B cell (primary cell): ENCODE results near the gene XPA. TPM values are rescaled to one million over a fixed set of nuclear protein-coding genes. Genes with fewer than 3 reads are reported as not detected.

Experiments used
- ATAC-seq: fragments of 200-7000 bp; cut with Tn5 transposase; one replicate; pipeline ENCODE4 v1.10.0; 2021; ENCODE audit warnings: low read depth, mild to moderate bottlenecking, moderate number of reproducible peaks, moderate library complexity
- CTCF ChIA-PET: fragments of 350-600 bp; sonication (Branson Sonifier 250); formaldehyde crosslinking; loops from one replicate; lab custom pipeline; 2021; ENCODE audit warnings: antibody characterized with exemption, inconsistent platforms; lab: Charles Lee
- POLR2A ChIA-PET: fragments of 350-600 bp; sonication (Branson Sonifier 250); formaldehyde crosslinking; loops from one replicate; lab custom pipeline; 2021; ENCODE audit warnings: antibody characterized with exemption; lab: Charles Lee
- DNase-seq: peaks from one replicate; pipeline ENCODE4 v3.0.0; 2013
- H2AFZ ChIP-seq: 2 replicates; pipeline ENCODE4 v1.6.1; 2012; ENCODE audit warnings: mild to moderate bottlenecking, low read depth, low read length; ENCODE audit not compliant: insufficient read depth, poor library complexity, severe bottlenecking
- H3K27ac ChIP-seq, 2 donors: 1 replicate in 1 of 2; 2 replicates in 1 of 2; pipeline ENCODE4 v1.5.1; 2012 to 2013; ENCODE audit warnings: low read length in 2 of 2, mild to moderate bottlenecking in 2 of 2, moderate library complexity in 1 of 2
- H3K27me3 ChIP-seq, 4 experiments: fragments of 200-600 bp in 1 of 4; sonication (generic) in 1 of 4; replicated peaks in 1 of 4; 1 replicate in 2 of 4; 2 replicates in 2 of 4; pipeline versions ENCODE4 v1.6.1 to v1.7.0; 2013 to 2016; ENCODE audit warnings: low read length in 3 of 4, mild to moderate bottlenecking in 2 of 4, mixed read lengths in 1 of 4, moderate library complexity in 1 of 4; ENCODE audit not compliant: insufficient read depth in 4 of 4, control insufficient read depth in 3 of 4; ENCODE audit errors: control extremely low read depth in 1 of 4
- H3K36me3 ChIP-seq, 2 experiments: replicated peaks in 1 of 2; 1 replicate in 1 of 2; 2 replicates in 1 of 2; pipeline versions ENCODE4 v1.6.1 to v1.7.1; 2013; ENCODE audit warnings: low read length in 1 of 2; ENCODE audit not compliant: insufficient read depth in 2 of 2, control insufficient read depth in 1 of 2; ENCODE audit errors: control extremely low read depth in 1 of 2, extremely low read depth in 1 of 2
- H3K4me1 ChIP-seq, 2 donors: fragments of 200-600 bp in 1 of 2; sonication (generic) in 1 of 2; 1 replicate in 1 of 2; 2 replicates in 1 of 2; pipeline versions ENCODE4 v1.5.1 to v1.6.1; 2013 to 2017; ENCODE audit warnings: low read length in 2 of 2; ENCODE audit not compliant: control insufficient read depth in 2 of 2, insufficient read depth in 2 of 2
- H3K4me2 ChIP-seq: replicated peaks from 2 replicates; pipeline ENCODE3; 2012; ENCODE audit warnings: mild to moderate bottlenecking, low read depth, low read length; ENCODE audit not compliant: poor library complexity, severe bottlenecking
- H3K4me3 ChIP-seq, 5 experiments: fragments of 200-600 bp in 1 of 5; sonication (generic) in 1 of 5; 1 replicate in 3 of 5; 2 replicates in 2 of 5; pipeline versions ENCODE4 v1.5.1 to v1.7.0; 2011 to 2016; ENCODE audit warnings: low read length in 4 of 5, mild to moderate bottlenecking in 4 of 5, low read depth in 2 of 5, control low read depth in 1 of 5, moderate library complexity in 1 of 5; ENCODE audit not compliant: insufficient read depth in 1 of 5; ENCODE audit errors: control extremely low read depth in 1 of 5, extremely low read depth in 1 of 5
- H3K79me2 ChIP-seq: fragments of 200-600 bp; sonication (generic); one replicate; pipeline ENCODE4 v1.6.0; 2016; ENCODE audit warnings: low read length; ENCODE audit not compliant: control insufficient read depth, insufficient read depth
- H3K9ac ChIP-seq: fragments of 200-600 bp; sonication (generic); 2 replicates; pipeline ENCODE4 v1.6.1; 2017; ENCODE audit warnings: mild to moderate bottlenecking, low read length, moderate library complexity
- H3K9me3 ChIP-seq, 3 donors: one replicate each; pipeline versions ENCODE4 v1.6.1 to v1.7.1; 2013; ENCODE audit warnings: low read length in 2 of 3; ENCODE audit not compliant: control insufficient read depth in 2 of 3, insufficient read depth in 1 of 3; ENCODE audit errors: control extremely low read depth in 1 of 3
- H4K20me1 ChIP-seq: 2 replicates; pipeline ENCODE4 v1.6.0; 2012; ENCODE audit warnings: mild to moderate bottlenecking, low read length; ENCODE audit not compliant: insufficient read depth, control insufficient read depth, poor library complexity, severe bottlenecking
- H3K27ac Mint-ChIP-seq: one replicate; pipeline ENCODE4 v1.8.0; 2021; ENCODE audit warnings: mixed read lengths
- H3K27me3 Mint-ChIP-seq: one replicate; pipeline ENCODE4 v1.8.0; 2021; ENCODE audit warnings: mixed read lengths
- H3K4me1 Mint-ChIP-seq: one replicate; pipeline ENCODE4 v1.8.0; 2021; ENCODE audit warnings: mixed read lengths
- H3K4me3 Mint-ChIP-seq: one replicate; pipeline ENCODE4 v1.8.0; 2021; ENCODE audit warnings: mixed read lengths
- H3K9me3 Mint-ChIP-seq: one replicate; pipeline ENCODE4 v1.8.0; 2022; ENCODE audit warnings: mixed read lengths; ENCODE audit not compliant: insufficient read depth
- CTCF ChIP-seq: fragments of 200-600 bp; IDR thresholded peaks from one replicate; pipeline ENCODE4 v1.8.0; 2022; ENCODE audit warnings: antibody characterized with exemption, mild to moderate bottlenecking
- EZH2 ChIP-seq: IDR thresholded peaks from 2 replicates; pipeline ENCODE4 v1.6.1; 2012; ENCODE audit warnings: borderline replicate concordance, low read depth, mild to moderate bottlenecking, moderate library complexity, low read length; ENCODE audit not compliant: insufficient read depth, poor library complexity, severe bottlenecking
- WGBS: methylation state at CpG from one replicate; pipeline ENCODE4 v1.1.5; 2013; ENCODE audit warnings: missing lambda C conversion rate; ENCODE audit not compliant: insufficient coverage; 5-methylcytosine and 5-hydroxymethylcytosine counted together
- intact Hi-C: fragments of 100-400 bp; cut with micrococcal nuclease; formaldehyde crosslinking; loops from one replicate; pipeline ENCODE4 v1.10.0; 2022
- polyA plus RNA-seq: library from polyadenylated mRNA; depleted of rRNA; stranded (reverse); fragments of >200 nt; gene quantifications from 2 replicates; pipeline ENCODE4 v1.2.3, GENCODE V29; 2012
- total RNA-seq, 2 donors: library from RNA; stranded (reverse); fragments of 120-200 nt in 1 of 2; gene quantifications; 1 replicate in 1 of 2; 2 replicates in 1 of 2; pipeline versions ENCODE4 v1.2.3 to v1.2.4, GENCODE V29; 2013 to 2022

The XPA gene
- total and polyA plus RNA-seq, 2 donors (not counting 1 experiment from before 2014, with no cell fraction given), result 3.8 to 21.3 TPM

GRCh38 chr9:97636903-97637302 is 60.2 kb downstream of the XPA start:
- Histone ChIP-seq H3K27me3 (no peaks in the 10 kb centered on the region), H3K9me3 (no peaks in the 10 kb centered on the region), H3K36me3 (peaks cover 2 to 17% of the 10 kb centered on the region in 2 experiments), H3K79me2 (peaks cover 77% of the 10 kb centered on the region), H3K27ac (no peak overlapping the region), H3K4me3 (no peak overlapping the region), H3K4me2 (no peak overlapping the region), H2AFZ (no peak overlapping the region), H4K20me1 (peaks cover 37% of the 10 kb centered on the region), H3K4me1 (peaks cover 23 to 32% of the 10 kb centered on the region in 2 donors), H3K9ac (no peak overlapping the region)
- DNase-seq, result no peak
- Mint-ChIP-seq H3K4me1 (peaks cover 57% of the 10 kb centered on the region), H3K9me3 (no peaks in the 10 kb centered on the region), H3K4me3 (no peak overlapping the region), H3K27ac (no peak overlapping the region), H3K27me3 (no peaks in the 10 kb centered on the region)
- ChIA-PET POLR2A (no interaction called here), CTCF (interaction anchor here (1.4 kb wide), 1 partner anchor 25 kb away, joined by 3 read pairs; no protein-coding TSS in a partner anchor)
- ATAC-seq, result no peak
- intact Hi-C loops, result loop anchor here (10.0 kb wide), 1 partner anchor 1072 kb away; no protein-coding TSS in a partner anchor
- no peak for TF ChIP-seq EZH2
- no peak for TF ChIP-seq CTCF
- WGBS, result 96% methylated on average over 2 of the region's 3 CpGs

- Mint-ChIP-seq H3K27ac (no peak overlapping the region), H3K27me3 (no peaks in the 10 kb centered on the region), H3K9me3 (no peaks in the 10 kb centered on the region), H3K4me3 (peak overlapping the region; percentile 97), H3K4me1 (peaks cover 61% of the 10 kb centered on the region)
- Histone ChIP-seq H3K9ac (no peak overlapping the region), H3K27ac (peak overlapping the region in 1 of 2 donors; percentile 92), H4K20me1 (peaks cover 32% of the 10 kb centered on the region), H2AFZ (no peak overlapping the region), H3K9me3 (no peaks in the 10 kb centered on the region), H3K4me2 (peak overlapping the region; percentile 72), H3K79me2 (peaks cover 83% of the 10 kb centered on the region), H3K4me1 (peaks cover 26 to 36% of the 10 kb centered on the region in 2 donors), H3K36me3 (no peaks in the 10 kb centered on the region), H3K4me3 (peak overlapping the region in 1 of 5 experiments; percentile 96), H3K27me3 (no peaks in the 10 kb centered on the region)
- TF ChIP-seq EZH2, result no peak
- TF ChIP-seq CTCF, result no peak
- no peak for DNase-seq
- 94% methylated on average over 5 of the region's 7 CpGs for WGBS
- ATAC-seq, result no peak
- intact Hi-C loops, result loop anchor here (10.0 kb wide), 1 partner anchor 1070 kb away; no protein-coding TSS in a partner anchor
- ChIA-PET CTCF (no interaction called here), POLR2A (interaction anchor here (0.7 kb wide), 1 partner anchor 31 kb away, joined by 3 read pairs; no protein-coding TSS in a partner anchor)
Measured at GRCh38 chr9:97635026-97635425, 62.1 kb downstream of the XPA start.
